ENCODE measurements around the gene MVD. TPM values are rescaled to one million over a fixed set of nuclear protein-coding genes. Genes with fewer than 3 reads are reported as not detected.

Gene MVD
- total and polyA plus RNA-seq, 4 donors, result 21.7 to 99.2 (median 74.7) TPM

DNA sequence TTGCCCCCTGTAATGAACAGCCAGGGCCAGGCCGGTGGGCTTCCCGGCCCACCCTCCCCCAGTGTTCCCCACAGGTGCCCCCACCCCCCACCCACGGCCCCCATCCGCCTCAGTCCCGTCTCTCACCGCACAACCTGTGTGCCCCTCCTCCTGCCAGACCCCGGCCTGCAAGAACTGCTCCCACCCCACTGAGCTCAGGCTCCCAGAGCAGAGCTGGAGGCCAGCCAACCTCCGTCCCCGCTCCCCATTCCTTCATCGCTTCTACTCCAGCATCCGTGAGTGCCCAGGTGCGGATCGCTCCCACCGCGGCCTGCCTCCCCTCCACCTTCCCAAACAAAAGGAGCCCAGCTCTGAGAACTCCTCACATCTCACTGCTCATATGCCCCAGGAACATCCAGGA lies 4.2 kb downstream of the MVD start:
- no peak overlapping the region for H3K4me3 ChIP-seq (ENCODE audit: low read depth in 1 of 3, low read length in 3 of 3)
- 95% methylated on average over 15 of the region's 15 CpGs for WGBS
- no peak overlapping the region for H3K9ac ChIP-seq (ENCODE audit: low read depth in 1 of 2, low read length in 2 of 2)
- H3K36me3 ChIP-seq (ENCODE audit: control insufficient read depth in 4 of 4, insufficient read depth in 3 of 4, low read depth in 1 of 4, low read length in 3 of 4), result peaks cover 7 to 29% (median 15%) of the 10 kb centered on the region in 4 donors
- no peaks in the 10 kb centered on the region for H3K9me3 ChIP-seq (ENCODE audit: control insufficient read depth in 4 of 4, low read length in 3 of 4)
- no peak for DNase-seq (ENCODE audit: low spot score)
- TF ChIP-seq, protein P1, sequence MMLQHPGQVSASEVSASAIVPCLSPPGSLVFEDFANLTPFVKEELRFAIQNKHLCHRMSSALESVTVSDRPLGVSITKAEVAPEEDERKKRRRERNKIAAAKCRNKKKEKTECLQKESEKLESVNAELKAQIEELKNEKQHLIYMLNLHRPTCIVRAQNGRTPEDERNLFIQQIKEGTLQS (IDR thresholded peaks at IDR 0.05), result no peak
- TF ChIP-seq, protein P2, sequence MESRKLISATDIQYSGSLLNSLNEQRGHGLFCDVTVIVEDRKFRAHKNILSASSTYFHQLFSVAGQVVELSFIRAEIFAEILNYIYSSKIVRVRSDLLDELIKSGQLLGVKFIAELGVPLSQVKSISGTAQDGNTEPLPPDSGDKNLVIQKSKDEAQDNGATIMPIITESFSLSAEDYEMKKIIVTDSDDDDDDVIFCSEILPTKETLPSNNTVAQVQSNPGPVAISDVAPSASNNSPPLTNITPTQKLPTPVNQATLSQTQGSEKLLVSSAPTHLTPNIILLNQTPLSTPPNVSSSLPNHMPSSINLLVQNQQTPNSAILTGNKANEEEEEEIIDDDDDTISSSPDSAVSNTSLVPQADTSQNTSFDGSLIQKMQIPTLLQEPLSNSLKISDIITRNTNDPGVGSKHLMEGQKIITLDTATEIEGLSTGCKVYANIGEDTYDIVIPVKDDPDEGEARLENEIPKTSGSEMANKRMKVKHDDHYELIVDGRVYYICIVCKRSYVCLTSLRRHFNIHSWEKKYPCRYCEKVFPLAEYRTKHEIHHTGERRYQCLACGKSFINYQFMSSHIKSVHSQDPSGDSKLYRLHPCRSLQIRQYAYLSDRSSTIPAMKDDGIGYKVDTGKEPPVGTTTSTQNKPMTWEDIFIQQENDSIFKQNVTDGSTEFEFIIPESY (IDR thresholded peaks at IDR 0.05), result no peak
- no peaks in the 10 kb centered on the region for H3K27me3 ChIP-seq (ENCODE audit: control insufficient read depth in 4 of 4, insufficient read depth in 4 of 4, low read length in 3 of 4)
- peaks cover 1 to 17% (median 7%) of the 10 kb centered on the region in 4 donors for H3K4me1 ChIP-seq (ENCODE audit: control insufficient read depth in 4 of 4, insufficient read depth in 4 of 4, low read length in 3 of 4)
- no peak overlapping the region for H3K27ac ChIP-seq (ENCODE audit: low read depth in 1 of 2, low read length in 2 of 2)

DNA sequence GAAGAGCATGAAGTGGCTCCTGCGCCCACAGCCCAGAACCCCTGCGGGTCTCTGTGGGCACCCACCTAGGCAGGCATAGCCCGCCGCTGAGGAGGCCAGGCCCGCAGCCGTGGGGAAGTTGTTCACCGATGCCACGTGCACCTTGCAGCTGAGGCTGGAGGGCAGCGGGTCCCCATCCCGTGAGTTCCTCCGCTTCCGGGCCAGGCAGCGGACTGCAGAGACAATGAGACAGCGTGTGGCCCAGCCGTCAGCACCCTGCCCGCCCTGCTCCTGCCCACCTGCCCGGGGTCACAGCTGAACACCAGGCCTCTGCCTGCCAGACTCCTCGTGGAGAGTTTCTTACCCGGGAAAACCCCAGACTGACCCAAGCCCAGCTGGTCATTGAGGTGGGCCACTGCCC lies 5.5 kb downstream of the MVD start:
- no peak overlapping the region for H3K9ac ChIP-seq (ENCODE audit: low read depth in 1 of 2, low read length in 2 of 2)
- peaks cover 9 to 39% (median 21%) of the 10 kb centered on the region in 4 donors for H3K36me3 ChIP-seq (ENCODE audit: control insufficient read depth in 4 of 4, insufficient read depth in 3 of 4, low read depth in 1 of 4, low read length in 3 of 4)
- TF ChIP-seq HNF4A (conservative IDR thresholded peaks at IDR 0.05) (no peak), FOXA1 (IDR thresholded peaks at IDR 0.05) (no peak), NR2F2 (IDR thresholded peaks at IDR 0.05) (no peak), JUND (IDR thresholded peaks at IDR 0.05) (no peak), TAF1 (conservative IDR thresholded peaks at IDR 0.05) (no peak), FOXA2 (IDR thresholded peaks at IDR 0.05) (no peak), RXRA (IDR thresholded peaks at IDR 0.05) (no peak), YY1 (IDR thresholded peaks at IDR 0.05) (no peak), EGR1 (IDR thresholded peaks at IDR 0.05; ENCODE audit: low read depth in 2 of 2) (no peak), SP1 (IDR thresholded peaks at IDR 0.05) (no peak), RAD21 (IDR thresholded peaks at IDR 0.05) (no peak), HNF4G (IDR thresholded peaks at IDR 0.05) (no peak), GABPA (IDR thresholded peaks at IDR 0.05 in 1 of 2, conservative IDR thresholded peaks at IDR 0.05 in 1 of 2) (no peak)
- TF ChIP-seq, protein P2 (IDR thresholded peaks at IDR 0.05), result no peak
- TF ChIP-seq, protein P3, sequence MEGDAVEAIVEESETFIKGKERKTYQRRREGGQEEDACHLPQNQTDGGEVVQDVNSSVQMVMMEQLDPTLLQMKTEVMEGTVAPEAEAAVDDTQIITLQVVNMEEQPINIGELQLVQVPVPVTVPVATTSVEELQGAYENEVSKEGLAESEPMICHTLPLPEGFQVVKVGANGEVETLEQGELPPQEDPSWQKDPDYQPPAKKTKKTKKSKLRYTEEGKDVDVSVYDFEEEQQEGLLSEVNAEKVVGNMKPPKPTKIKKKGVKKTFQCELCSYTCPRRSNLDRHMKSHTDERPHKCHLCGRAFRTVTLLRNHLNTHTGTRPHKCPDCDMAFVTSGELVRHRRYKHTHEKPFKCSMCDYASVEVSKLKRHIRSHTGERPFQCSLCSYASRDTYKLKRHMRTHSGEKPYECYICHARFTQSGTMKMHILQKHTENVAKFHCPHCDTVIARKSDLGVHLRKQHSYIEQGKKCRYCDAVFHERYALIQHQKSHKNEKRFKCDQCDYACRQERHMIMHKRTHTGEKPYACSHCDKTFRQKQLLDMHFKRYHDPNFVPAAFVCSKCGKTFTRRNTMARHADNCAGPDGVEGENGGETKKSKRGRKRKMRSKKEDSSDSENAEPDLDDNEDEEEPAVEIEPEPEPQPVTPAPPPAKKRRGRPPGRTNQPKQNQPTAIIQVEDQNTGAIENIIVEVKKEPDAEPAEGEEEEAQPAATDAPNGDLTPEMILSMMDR (IDR thresholded peaks at IDR 0.05; ENCODE audit: low read depth, low read length, missing input control), result no peak
- TF ChIP-seq, protein P4, sequence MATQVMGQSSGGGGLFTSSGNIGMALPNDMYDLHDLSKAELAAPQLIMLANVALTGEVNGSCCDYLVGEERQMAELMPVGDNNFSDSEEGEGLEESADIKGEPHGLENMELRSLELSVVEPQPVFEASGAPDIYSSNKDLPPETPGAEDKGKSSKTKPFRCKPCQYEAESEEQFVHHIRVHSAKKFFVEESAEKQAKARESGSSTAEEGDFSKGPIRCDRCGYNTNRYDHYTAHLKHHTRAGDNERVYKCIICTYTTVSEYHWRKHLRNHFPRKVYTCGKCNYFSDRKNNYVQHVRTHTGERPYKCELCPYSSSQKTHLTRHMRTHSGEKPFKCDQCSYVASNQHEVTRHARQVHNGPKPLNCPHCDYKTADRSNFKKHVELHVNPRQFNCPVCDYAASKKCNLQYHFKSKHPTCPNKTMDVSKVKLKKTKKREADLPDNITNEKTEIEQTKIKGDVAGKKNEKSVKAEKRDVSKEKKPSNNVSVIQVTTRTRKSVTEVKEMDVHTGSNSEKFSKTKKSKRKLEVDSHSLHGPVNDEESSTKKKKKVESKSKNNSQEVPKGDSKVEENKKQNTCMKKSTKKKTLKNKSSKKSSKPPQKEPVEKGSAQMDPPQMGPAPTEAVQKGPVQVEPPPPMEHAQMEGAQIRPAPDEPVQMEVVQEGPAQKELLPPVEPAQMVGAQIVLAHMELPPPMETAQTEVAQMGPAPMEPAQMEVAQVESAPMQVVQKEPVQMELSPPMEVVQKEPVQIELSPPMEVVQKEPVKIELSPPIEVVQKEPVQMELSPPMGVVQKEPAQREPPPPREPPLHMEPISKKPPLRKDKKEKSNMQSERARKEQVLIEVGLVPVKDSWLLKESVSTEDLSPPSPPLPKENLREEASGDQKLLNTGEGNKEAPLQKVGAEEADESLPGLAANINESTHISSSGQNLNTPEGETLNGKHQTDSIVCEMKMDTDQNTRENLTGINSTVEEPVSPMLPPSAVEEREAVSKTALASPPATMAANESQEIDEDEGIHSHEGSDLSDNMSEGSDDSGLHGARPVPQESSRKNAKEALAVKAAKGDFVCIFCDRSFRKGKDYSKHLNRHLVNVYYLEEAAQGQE (IDR thresholded peaks at IDR 0.05), result no peak
- TF ChIP-seq, protein P5, sequence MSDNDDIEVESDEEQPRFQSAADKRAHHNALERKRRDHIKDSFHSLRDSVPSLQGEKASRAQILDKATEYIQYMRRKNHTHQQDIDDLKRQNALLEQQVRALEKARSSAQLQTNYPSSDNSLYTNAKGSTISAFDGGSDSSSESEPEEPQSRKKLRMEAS (IDR thresholded peaks at IDR 0.05), result no peak
- peaks cover 0 to 13% (median 6%) of the 10 kb centered on the region in 4 donors for H3K4me1 ChIP-seq (ENCODE audit: control insufficient read depth in 4 of 4, insufficient read depth in 4 of 4, low read length in 3 of 4)
- no peaks in the 10 kb centered on the region for H3K27me3 ChIP-seq (ENCODE audit: control insufficient read depth in 4 of 4, insufficient read depth in 4 of 4, low read length in 3 of 4)
- no peaks in the 10 kb centered on the region for H3K9me3 ChIP-seq (ENCODE audit: control insufficient read depth in 4 of 4, low read length in 3 of 4)
- 94% methylated on average over 19 of the region's 19 CpGs for WGBS
- DNase-seq (ENCODE audit: low spot score), result no peak
- no peak overlapping the region for H3K27ac ChIP-seq (ENCODE audit: low read depth in 1 of 2, low read length in 2 of 2)
- no peak overlapping the region for H3K4me3 ChIP-seq (ENCODE audit: low read depth in 1 of 3, low read length in 3 of 3)

Measured in liver (tissue), 9 donors.